BLaER1 treated with 17β-estradiol and CSF1 and Interleukin-3, amounts not matched to agents 10 nM and 100 nM (cell line): ENCODE measurements around the gene SPATA16.
"Not testable (repeated sequence)": the region's sequence is repeated elsewhere in the genome, so short reads cannot be mapped to it uniquely, and the experiment has no call there.

Experiments
- H3K27ac ChIP-seq, 11 experiments: shearing (Covaris generic); formaldehyde crosslinking; 2 replicates each; pipeline ENCODE4 v1.8.1; 2022
- H3K27me3 ChIP-seq, 11 experiments: shearing (Covaris generic); formaldehyde crosslinking; 2 replicates each; pipeline ENCODE4 v1.8.1; 2022
- H3K36me3 ChIP-seq, 11 experiments: shearing (Covaris generic); formaldehyde crosslinking; 2 replicates each; pipeline ENCODE4 v1.8.1; 2022
- H3K4me1 ChIP-seq, 10 experiments: shearing (Covaris generic); formaldehyde crosslinking; 2 replicates each; pipeline ENCODE4 v1.8.1; 2022
- H3K4me2 ChIP-seq, 11 experiments: shearing (Covaris generic); formaldehyde crosslinking; 2 replicates each; pipeline ENCODE4 v1.8.1; 2022
- H3K4me3 ChIP-seq, 10 experiments: shearing (Covaris generic); formaldehyde crosslinking; 2 replicates each; pipeline ENCODE4 v1.8.1; 2022
- H3K9ac ChIP-seq, 11 experiments: shearing (Covaris generic); formaldehyde crosslinking; 2 replicates each; pipeline ENCODE4 v1.8.1; 2022
- H3K9me3 ChIP-seq, 11 experiments: shearing (Covaris generic); formaldehyde crosslinking; replicated peaks in 1 of 11; 2 replicates each; pipeline ENCODE4 v1.8.1; 2022
- H4K20me1 ChIP-seq, 11 experiments: shearing (Covaris generic); formaldehyde crosslinking; 2 replicates each; pipeline ENCODE4 v1.8.1; 2022
- Cebpa-rat ChIP-seq, 11 experiments: shearing (Covaris generic); IDR thresholded peaks; 2 replicates each; pipeline ENCODE4 v1.8.1; 2022

Gene SPATA16

GRCh38 chr3:172882563-172882962 is 258.5 kb downstream of the SPATA16 start:
- H3K27me3 ChIP-seq: no peaks in the 10 kb centered on the region
- H3K36me3 ChIP-seq: no peaks in the 10 kb centered on the region
- no peak overlapping the region for H3K4me3 ChIP-seq
- no peak for TF ChIP-seq Cebpa-rat (IDR thresholded peaks at IDR 0.05)
- no peak overlapping the region for H3K4me2 ChIP-seq
- H3K4me1 ChIP-seq: peaks cover 0 to 9% (median 7%) of the 10 kb centered on the region in 10 experiments; a peak in 14 of 20 replicates
- H4K20me1 ChIP-seq: no peaks in the 10 kb centered on the region
- H3K9me3 ChIP-seq: peaks cover 33 to 46% (median 38%) of the 10 kb centered on the region in 11 experiments
- no peak overlapping the region for H3K9ac ChIP-seq
- H3K27ac ChIP-seq: no peak overlapping the region

GRCh38 chr3:172879381-172879780 is 261.7 kb downstream of the SPATA16 start:
- H3K4me3 ChIP-seq, H4K20me1 ChIP-seq, H3K9ac ChIP-seq, H3K36me3 ChIP-seq, H3K27me3 ChIP-seq, H3K27ac ChIP-seq, H3K4me2 ChIP-seq: not testable (repeated sequence)
- Histone ChIP-seq H3K9me3 (peaks cover 33 to 46% (median 38%) of the 10 kb centered on the region in 11 experiments), H3K4me1 (peaks cover 11 to 34% (median 29%) of the 10 kb centered on the region in 10 experiments; a peak in 18 of 20 replicates)

DNA sequence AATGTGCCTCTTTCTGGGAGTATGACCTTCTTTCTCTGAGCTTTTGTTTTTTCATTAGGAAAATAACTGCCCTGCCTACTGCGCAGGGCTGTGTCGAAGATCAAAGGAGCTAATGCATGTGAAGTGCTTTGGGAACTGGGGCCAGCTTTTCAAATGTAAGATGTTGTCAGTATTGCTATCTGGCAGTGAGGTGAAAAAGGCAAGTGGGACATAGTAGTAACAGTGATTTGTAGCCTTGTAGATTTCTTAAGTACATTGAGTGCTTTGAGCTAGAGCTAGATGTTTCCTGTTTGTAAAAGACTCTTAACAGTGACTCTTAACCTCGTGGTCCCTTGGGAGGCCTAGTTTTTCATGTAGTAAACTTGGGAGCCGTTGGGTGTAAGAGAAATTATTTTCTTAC is 264.0 kb downstream of the SPATA16 start:
- peaks cover 11 to 34% (median 29%) of the 10 kb centered on the region in 10 experiments; a peak in 18 of 20 replicates for H3K4me1 ChIP-seq
- H3K9ac ChIP-seq: no peak overlapping the region
- no peaks in the 10 kb centered on the region for H3K36me3 ChIP-seq
- peak overlapping the region in 1 of 11 experiments; percentile 7; a peak in 1 of 22 replicates for H3K27ac ChIP-seq
- H3K4me2 ChIP-seq: peak overlapping the region; percentile 3 to 81 (median 64); a peak in 19 of 22 replicates
- H3K4me3 ChIP-seq: peak overlapping the region in 1 of 10 experiments; percentile 24; a peak in 1 of 20 replicates
- H3K27me3 ChIP-seq: no peaks in the 10 kb centered on the region
- TF ChIP-seq Cebpa-rat (IDR thresholded peaks at IDR 0.05): no peak
- peaks cover 30 to 36% (median 33%) of the 10 kb centered on the region in 11 experiments for H3K9me3 ChIP-seq
- no peaks in the 10 kb centered on the region for H4K20me1 ChIP-seq

- no peaks in the 10 kb centered on the region for H3K36me3 ChIP-seq
- no peaks in the 10 kb centered on the region for H4K20me1 ChIP-seq
- peaks cover 24 to 31% (median 27%) of the 10 kb centered on the region in 11 experiments for H3K9me3 ChIP-seq
- H3K27ac ChIP-seq: no peak overlapping the region; a peak in 1 of 22 replicates
- H3K4me2 ChIP-seq: peak overlapping the region; percentile 3 to 81 (median 64); a peak in 19 of 22 replicates
- no peak overlapping the region for H3K4me3 ChIP-seq
- H3K9ac ChIP-seq: no peak overlapping the region
- peaks cover 11 to 34% (median 29%) of the 10 kb centered on the region in 10 experiments; a peak in 18 of 20 replicates for H3K4me1 ChIP-seq
- TF ChIP-seq Cebpa-rat (IDR thresholded peaks at IDR 0.05): no peak
- H3K27me3 ChIP-seq: no peaks in the 10 kb centered on the region
These were observed 264.7 kb downstream of the SPATA16 start for GRCh38 chr3:172876297-172876696.

DNA sequence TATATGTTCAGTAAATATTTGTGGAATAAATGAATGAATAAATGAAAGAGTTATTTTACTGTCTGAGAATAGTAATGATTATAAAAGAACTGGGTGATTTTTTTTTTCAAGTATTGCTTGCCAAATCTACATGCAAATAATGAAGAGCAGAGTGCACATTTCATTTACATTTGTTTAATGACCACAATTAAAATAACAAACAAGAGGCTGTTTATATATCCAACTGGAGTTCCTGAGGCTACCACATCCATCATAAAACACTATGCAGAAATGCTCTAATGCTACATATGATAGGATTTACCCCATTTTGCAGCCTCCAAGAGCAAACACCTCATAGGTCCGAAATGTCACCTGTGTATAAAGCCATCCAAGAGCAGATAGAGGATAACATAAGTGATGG is 266.0 kb downstream of the SPATA16 start:
- Histone ChIP-seq H4K20me1 (no peaks in the 10 kb centered on the region), H3K4me3 (no peak overlapping the region), H3K27me3 (no peaks in the 10 kb centered on the region), H3K27ac (no peak overlapping the region), H3K4me1 (peaks cover 15 to 38% (median 33%) of the 10 kb centered on the region in 10 experiments), H3K4me2 (peak overlapping the region in 3 of 11 experiments; percentile 55 to 81 (median 73); a peak in 5 of 22 replicates), H3K9me3 (peaks cover 11 to 19% (median 14%) of the 10 kb centered on the region in 11 experiments), H3K9ac (no peak overlapping the region), H3K36me3 (no peaks in the 10 kb centered on the region)
- no peak for TF ChIP-seq Cebpa-rat (IDR thresholded peaks at IDR 0.05)

DNA sequence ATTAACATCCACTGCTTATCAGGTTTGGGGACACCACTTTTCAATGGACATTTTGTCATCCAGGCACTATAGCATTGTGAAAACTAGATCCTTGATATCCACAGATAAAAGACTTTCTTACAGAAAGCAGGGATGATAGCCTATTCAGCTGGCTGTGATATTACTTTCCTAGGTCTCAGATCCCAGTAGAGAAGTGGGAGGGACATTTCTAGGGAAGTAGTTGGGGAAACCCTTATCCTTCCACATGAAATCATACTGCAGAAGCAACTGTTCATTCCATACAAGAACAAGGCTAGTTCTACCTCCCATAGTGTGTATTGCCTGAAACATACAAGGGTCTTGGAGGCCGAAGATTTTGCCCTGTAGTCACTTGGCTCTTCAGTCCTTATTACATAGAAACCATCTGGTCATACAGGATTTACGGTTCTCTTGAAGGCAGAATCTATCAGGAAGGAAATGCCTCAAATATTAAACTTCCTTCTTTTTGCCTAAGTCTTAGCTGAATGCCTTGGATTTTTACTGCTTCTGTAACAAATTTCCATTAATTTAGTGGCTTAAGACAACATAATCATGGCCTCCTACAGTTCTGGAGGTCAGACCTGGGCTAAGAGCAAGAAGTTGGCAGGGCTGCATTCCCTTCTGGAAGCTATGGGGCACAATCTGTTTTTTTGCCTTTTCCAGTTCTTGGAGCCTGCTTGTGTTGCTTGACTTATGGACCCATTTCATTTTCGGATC is 271.1 kb downstream of the SPATA16 start:
- TF ChIP-seq Cebpa-rat (IDR thresholded peaks at IDR 0.05): no peak
- no peaks in the 10 kb centered on the region for H3K36me3 ChIP-seq

GRCh38 chr3:172869368-172869771 is 271.7 kb downstream of the SPATA16 start:
- Histone ChIP-seq H3K27ac (no peak overlapping the region), H3K9me3 (peaks cover 0 to 23% (median 8%) of the 10 kb centered on the region in 11 experiments; a peak in 10 of 22 replicates), H3K9ac (no peak overlapping the region), H3K36me3 (no peaks in the 10 kb centered on the region), H3K4me2 (peak overlapping the region; percentile 32 to 68 (median 50); a peak in 21 of 22 replicates), H3K4me1 (peaks cover 11 to 17% (median 13%) of the 10 kb centered on the region in 10 experiments; a peak in 19 of 20 replicates), H3K4me3 (no peak overlapping the region), H3K27me3 (no peaks in the 10 kb centered on the region), H4K20me1 (no peaks in the 10 kb centered on the region)
- no peak for TF ChIP-seq Cebpa-rat (IDR thresholded peaks at IDR 0.05)

More for the DNA sequence above, 271.1 kb downstream of the SPATA16 start:
- no peaks in the 10 kb centered on the region for H3K27me3 ChIP-seq
- no peak overlapping the region for H3K9ac ChIP-seq
- H3K4me3 ChIP-seq: no peak overlapping the region
- no peak overlapping the region for H3K27ac ChIP-seq
- peaks cover 11 to 17% (median 13%) of the 10 kb centered on the region in 10 experiments; a peak in 19 of 20 replicates for H3K4me1 ChIP-seq
- H4K20me1 ChIP-seq: no peaks in the 10 kb centered on the region
- peak overlapping the region; percentile 32 to 68 (median 50) for H3K4me2 ChIP-seq
- peaks cover 0 to 23% (median 8%) of the 10 kb centered on the region in 11 experiments; a peak in 10 of 22 replicates for H3K9me3 ChIP-seq

DNA sequence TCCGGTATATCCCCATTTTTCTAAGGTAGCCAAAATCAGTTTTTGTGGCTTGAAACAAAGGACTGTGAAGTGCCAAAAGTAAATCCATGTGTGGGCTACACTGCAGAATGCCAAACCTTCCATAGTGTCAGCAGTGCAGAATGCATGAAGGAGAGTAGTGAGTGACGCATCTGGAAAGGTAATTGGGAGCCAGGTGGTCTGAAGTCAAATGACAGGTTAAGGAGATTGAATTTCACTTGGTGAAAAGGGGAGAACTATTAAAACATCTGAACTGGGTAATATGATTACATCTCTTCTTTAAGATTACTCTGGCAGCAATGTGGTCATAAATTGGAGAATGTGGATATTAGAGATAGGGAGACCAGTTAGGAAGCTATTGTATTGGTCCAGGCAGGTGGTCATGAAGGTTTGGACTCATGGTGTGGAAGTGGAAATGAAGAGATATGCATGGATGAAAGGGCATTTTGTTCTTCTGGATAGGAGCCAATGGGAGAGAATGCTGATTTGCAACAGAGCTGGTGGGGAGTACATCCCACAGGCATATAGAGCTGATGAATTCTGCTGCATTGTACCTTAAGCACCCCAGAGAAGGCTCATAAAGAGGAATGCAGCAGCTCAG is 272.3 kb downstream of the SPATA16 start:
- Histone ChIP-seq H3K27me3 (no peaks in the 10 kb centered on the region), H3K9ac (no peak overlapping the region), H3K4me3 (no peak overlapping the region), H3K9me3 (peaks cover 0 to 23% (median 8%) of the 10 kb centered on the region in 11 experiments; a peak in 10 of 22 replicates), H3K4me1 (peaks cover 11 to 17% (median 13%) of the 10 kb centered on the region in 10 experiments; a peak in 19 of 20 replicates), H4K20me1 (no peaks in the 10 kb centered on the region), H3K27ac (no peak overlapping the region), H3K4me2 (peak overlapping the region in 1 of 11 experiments; percentile 38; a peak in 2 of 22 replicates), H3K36me3 (no peaks in the 10 kb centered on the region)
- TF ChIP-seq Cebpa-rat (IDR thresholded peaks at IDR 0.05): no peak

GRCh38 chr3:172866726-172867350 is 274.2 kb downstream of the SPATA16 start:
- H3K4me2 ChIP-seq, H3K27ac ChIP-seq, H3K9ac ChIP-seq, H3K4me3 ChIP-seq, H3K27me3 ChIP-seq, H4K20me1 ChIP-seq, H3K36me3 ChIP-seq: not testable (repeated sequence)
- peaks cover 0 to 23% (median 8%) of the 10 kb centered on the region in 11 experiments; a peak in 10 of 22 replicates for H3K9me3 ChIP-seq
- peaks cover 11 to 17% (median 13%) of the 10 kb centered on the region in 10 experiments; a peak in 19 of 20 replicates for H3K4me1 ChIP-seq
